Upper lobe of left lung (tissue), 6 donors: ENCODE data around the gene KRT1. TPM values are rescaled to one million over a fixed set of nuclear protein-coding genes. Genes with fewer than 3 reads are reported as not detected.

Experiments
- ATAC-seq, 2 donors: fragments of 200-7000 bp; cut with Tn5 transposase; one replicate each; pipeline ENCODE4 v1.9.1; 2022; ENCODE audit warnings: mild to moderate bottlenecking in 2 of 2, moderate library complexity in 2 of 2; ENCODE audit not compliant: low FRiP score in 2 of 2
- DNase-seq, 2 donors: peaks; one replicate each; pipeline ENCODE4 v3.0.0-alpha.2; 2019 to 2020
- H3K27ac ChIP-seq, 4 donors: fragments of 200-600 bp; sonication (generic); one replicate each; pipeline ENCODE4 v1.5.1; 2016 to 2019
- H3K27me3 ChIP-seq, 4 donors: fragments of 200-600 bp; sonication (generic); one replicate each; pipeline ENCODE4 v1.5.1; 2017 to 2019
- H3K36me3 ChIP-seq, 4 donors: fragments of 200-600 bp; sonication (generic); one replicate each; pipeline ENCODE4 v1.5.1; 2016 to 2019
- H3K4me1 ChIP-seq, 4 donors: fragments of 200-600 bp; sonication (generic); one replicate each; pipeline ENCODE4 v1.5.1; 2018 to 2019
- H3K4me3 ChIP-seq, 4 donors: fragments of 200-600 bp; sonication (generic); one replicate each; pipeline ENCODE4 v1.5.1; 2017 to 2019; ENCODE audit warnings: mild to moderate bottlenecking in 2 of 4, moderate library complexity in 1 of 4
- H3K9me3 ChIP-seq, 4 donors: fragments of 200-600 bp; sonication (generic); one replicate each; pipeline ENCODE4 v1.5.1; 2018 to 2019
- CTCF ChIP-seq, 6 experiments: fragments of 450-650 bp in 4 of 6; fragments of 200-600 bp in 2 of 6; sonication (generic) in 2 of 6; IDR thresholded peaks; one replicate each; pipeline ENCODE4 v1.5.1; 2016 to 2019; ENCODE audit warnings: antibody characterized with exemption in 6 of 6
- EP300 ChIP-seq, 4 donors: sonication (generic); formaldehyde crosslinking; IDR thresholded peaks; one replicate each; pipeline ENCODE4 v1.5.1; 2017; ENCODE audit warnings: antibody characterized with exemption in 4 of 4, control low read depth in 2 of 4
- POLR2A ChIP-seq, 4 donors: fragments of 450-650 bp; IDR thresholded peaks; one replicate each; pipeline ENCODE4 v1.5.1; 2016 to 2017; ENCODE audit warnings: antibody characterized with exemption in 4 of 4, mild to moderate bottlenecking in 2 of 4
- POLR2AphosphoS5 ChIP-seq, 2 donors: sonication (generic); formaldehyde crosslinking; IDR thresholded peaks; one replicate each; pipeline ENCODE4 v1.5.1; 2017; ENCODE audit warnings: antibody characterized with exemption in 2 of 2
- WGBS, 2 donors: methylation state at CpG; one replicate each; pipeline ENCODE4 v1.1.5; 2017 to 2018; 5-methylcytosine and 5-hydroxymethylcytosine counted together
- total RNA-seq, 6 donors: library from RNA; depleted of rRNA in 4 of 6; stranded (reverse); fragments of >200 nt in 4 of 6; gene quantifications; one replicate each; pipeline versions ENCODE4 v1.1.0 to v1.2.1, GENCODE V29; 2016 to 2021
- donor health status: DM: no; HTN: no; CAD: no; lungs with moderate emphysema.
- donor health status: DM: no; HTN: yes; CAD: no; lungs with severe emphysema.

The KRT1 gene
- total RNA-seq, 6 donors from 2014 or later = 0.37 to 2.4 TPM; not detected in 4

- H3K4me1 ChIP-seq = no peaks in the 10 kb centered on the region
- no peak for ATAC-seq
- no peaks in the 10 kb centered on the region for H3K9me3 ChIP-seq
- 48 to 57% methylated on average over 4 of the region's 4 CpGs for WGBS, 2 donors
- peaks cover 0 to 5% (median 0%) of the 10 kb centered on the region in 4 donors for H3K27me3 ChIP-seq
- no peak for TF ChIP-seq POLR2AphosphoS5 (IDR thresholded peaks at IDR 0.05)
- no peak for TF ChIP-seq CTCF (IDR thresholded peaks at IDR 0.05)
- no peak for TF ChIP-seq EP300 (IDR thresholded peaks at IDR 0.05)
- no peak overlapping the region for H3K27ac ChIP-seq
- no peaks in the 10 kb centered on the region for H3K36me3 ChIP-seq
- H3K4me3 ChIP-seq = no peak overlapping the region
- no peak for DNase-seq
Observed at GRCh38 chr12:52708010-52708409, 27.8 kb upstream of the KRT1 start.

GRCh38 chr12:52704464-52704863 lies 24.3 kb upstream of the KRT1 start:
- no peaks in the 10 kb centered on the region for H3K27me3 ChIP-seq
- ATAC-seq (no peak), DNase-seq (no peak)
- 73 to 81% methylated on average over 7 of the region's 7 CpGs for WGBS, 2 donors
- H3K27ac ChIP-seq = no peak overlapping the region
- H3K36me3 ChIP-seq = no peaks in the 10 kb centered on the region
- no peak overlapping the region for H3K4me3 ChIP-seq
- H3K9me3 ChIP-seq = no peaks in the 10 kb centered on the region
- no peaks in the 10 kb centered on the region for H3K4me1 ChIP-seq
- TF ChIP-seq POLR2A (IDR thresholded peaks at IDR 0.05) (no peak), POLR2AphosphoS5 (IDR thresholded peaks at IDR 0.05) (no peak), CTCF (IDR thresholded peaks at IDR 0.05) (no peak), EP300 (IDR thresholded peaks at IDR 0.05) (no peak)

GRCh38 chr12:52703878-52704277 lies 23.7 kb upstream of the KRT1 start:
- H3K36me3 ChIP-seq = no peaks in the 10 kb centered on the region
- 29 to 67% methylated on average over 1 of the region's 1 CpG for WGBS, 2 donors
- no peak overlapping the region for H3K4me3 ChIP-seq
- H3K27me3 ChIP-seq = no peaks in the 10 kb centered on the region
- ATAC-seq (no peak), DNase-seq (no peak)
- no peaks in the 10 kb centered on the region for H3K9me3 ChIP-seq
- no peaks in the 10 kb centered on the region for H3K4me1 ChIP-seq
- no peak overlapping the region for H3K27ac ChIP-seq
- TF ChIP-seq EP300 (IDR thresholded peaks at IDR 0.05) = no peak
- TF ChIP-seq CTCF (IDR thresholded peaks at IDR 0.05) = no peak
- no peak for TF ChIP-seq POLR2A (IDR thresholded peaks at IDR 0.05)
- TF ChIP-seq POLR2AphosphoS5 (IDR thresholded peaks at IDR 0.05) = no peak

- TF ChIP-seq POLR2AphosphoS5 (IDR thresholded peaks at IDR 0.05) = no peak
- TF ChIP-seq POLR2A (IDR thresholded peaks at IDR 0.05) = no peak
- no peak for TF ChIP-seq CTCF (IDR thresholded peaks at IDR 0.05)
- TF ChIP-seq EP300 (IDR thresholded peaks at IDR 0.05) = no peak
- no peaks in the 10 kb centered on the region for H3K36me3 ChIP-seq
- no peak for ATAC-seq
- H3K9me3 ChIP-seq = no peaks in the 10 kb centered on the region
- WGBS, 2 donors = 69 to 80% methylated on average over 2 of the region's 2 CpGs
- H3K4me1 ChIP-seq = no peaks in the 10 kb centered on the region
- H3K27me3 ChIP-seq = no peaks in the 10 kb centered on the region
- H3K27ac ChIP-seq = no peak within 1 kb of the TSS
- DNase-seq = no peak
- no peak within 1 kb of the TSS for H3K4me3 ChIP-seq
Observed at GRCh38 chr12:52703424-52703823, 23.2 kb upstream of the KRT1 start, which contains the start of gene KRT77. Gene KRT77 (minus strand): TSS chr12:52703524. CDS start chr12:52703434, 90 bp downstream.

GRCh38 chr12:52702338-52702737 lies 22.1 kb upstream of the KRT1 start:
- H3K27me3 ChIP-seq = no peaks in the 10 kb centered on the region

More at GRCh38 chr12:52702338-52702737, 22.1 kb upstream of the KRT1 start:
- Histone ChIP-seq H3K27ac (no peak overlapping the region), H3K4me3 (no peak overlapping the region), H3K9me3 (no peaks in the 10 kb centered on the region), H3K4me1 (no peaks in the 10 kb centered on the region), H3K36me3 (no peaks in the 10 kb centered on the region)
- DNase-seq (no peak), ATAC-seq (no peak)
- WGBS, 2 donors = 76 to 85% methylated on average over 2 of the region's 2 CpGs
- TF ChIP-seq EP300 (IDR thresholded peaks at IDR 0.05) (no peak), POLR2A (IDR thresholded peaks at IDR 0.05) (no peak), CTCF (IDR thresholded peaks at IDR 0.05) (no peak), POLR2AphosphoS5 (IDR thresholded peaks at IDR 0.05) (no peak)
